ENCODE measurements around the gene RANBP3L.

RANBP3L gene

DNA sequence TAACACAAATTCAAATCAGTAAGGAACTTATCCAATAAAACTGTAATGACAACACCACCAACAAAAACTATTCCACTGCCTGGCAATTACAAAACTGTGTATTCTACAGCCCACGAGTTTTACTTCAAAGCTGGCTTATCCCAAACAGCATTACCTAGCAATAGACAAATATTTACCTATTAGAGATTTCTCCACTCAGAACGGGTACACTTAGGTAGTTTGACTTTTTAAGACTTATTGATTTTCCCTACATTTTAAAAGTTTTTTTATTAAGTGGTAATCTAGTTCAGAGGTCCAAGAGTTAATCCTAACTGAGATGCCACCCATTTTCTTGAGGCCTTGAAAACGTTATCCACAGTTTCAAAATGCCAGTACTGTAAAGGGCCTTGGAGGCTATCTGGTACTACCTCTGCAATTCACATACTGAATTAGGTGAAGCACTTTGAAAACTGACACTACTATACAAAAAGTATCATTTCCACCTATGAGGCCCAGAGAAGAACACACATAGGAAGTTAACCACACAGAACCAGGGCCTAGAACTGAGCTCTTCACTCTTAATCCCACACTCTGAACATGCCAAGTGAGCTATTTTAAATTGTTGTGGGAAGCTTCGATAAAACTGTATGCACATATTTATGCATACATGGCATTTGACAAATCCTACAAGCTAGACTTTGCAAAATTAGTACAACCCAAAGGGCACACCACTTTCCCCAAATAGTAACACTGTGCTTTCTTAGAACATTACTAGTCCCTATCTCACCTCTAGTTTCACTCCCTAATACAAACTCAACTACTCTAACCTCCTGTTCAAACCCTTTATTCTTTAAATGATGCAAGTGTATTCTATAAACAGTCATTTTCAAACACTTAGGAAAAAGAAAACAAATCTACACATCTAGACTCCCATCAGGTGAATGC lies 62.1 kb downstream of the RANBP3L start:
- Histone ChIP-seq H3K27ac (ENCODE audit: low read length) (no peak overlapping the region), H3K4me3 (ENCODE audit: low read length) (no peak overlapping the region; the same call in none of the 2 replicates), H3K27me3 (ENCODE audit: insufficient read depth, low read length) (peaks cover 17% of the 10 kb centered on the region), H3K36me3 (ENCODE audit: insufficient read depth, low read depth, low read length) (no peaks in the 10 kb centered on the region), H3K9ac (ENCODE audit: low read depth, low read length) (peak overlapping the region; percentile 83; the same call in 1 of the 2 replicates), H3K9me3 (ENCODE audit: insufficient read depth, low read depth, low read length) (no peaks in the 10 kb centered on the region), H3K4me1 (ENCODE audit: insufficient read depth, low read length) (peaks cover 14% of the 10 kb centered on the region; the same call in 1 of the 2 replicates)

- Histone ChIP-seq H3K9ac (ENCODE audit: low read depth, low read length) (no peak overlapping the region), H3K4me1 (ENCODE audit: insufficient read depth, low read length) (peaks cover 14% of the 10 kb centered on the region; the same call in 1 of the 2 replicates), H3K27ac (ENCODE audit: low read length) (no peak overlapping the region)
Observed at GRCh38 chr5:36238502-36239295, 63.0 kb downstream of the RANBP3L start.

GRCh38 chr5:36237751-36238150 lies 64.0 kb downstream of the RANBP3L start:
- no peak overlapping the region for H3K27ac ChIP-seq (ENCODE audit: low read length)
- no peak overlapping the region for H3K9ac ChIP-seq (ENCODE audit: low read depth, low read length)
- H3K4me1 ChIP-seq (ENCODE audit: insufficient read depth, low read length): peaks cover 14% of the 10 kb centered on the region; the same call in 1 of the 2 replicates
- peaks cover 4% of the 10 kb centered on the region for H3K27me3 ChIP-seq (ENCODE audit: insufficient read depth, low read length)
- no peak overlapping the region for H3K4me3 ChIP-seq (ENCODE audit: low read length)
- no peaks in the 10 kb centered on the region for H3K9me3 ChIP-seq (ENCODE audit: insufficient read depth, low read depth, low read length)
- no peaks in the 10 kb centered on the region for H3K36me3 ChIP-seq (ENCODE audit: insufficient read depth, low read depth, low read length)

More at GRCh38 chr5:36238502-36239295, 63.0 kb downstream of the RANBP3L start:
- H3K36me3 ChIP-seq (ENCODE audit: insufficient read depth, low read depth, low read length): no peaks in the 10 kb centered on the region
- H3K27me3 ChIP-seq (ENCODE audit: insufficient read depth, low read length): peaks cover 14% of the 10 kb centered on the region
- no peak overlapping the region; the same call in 1 of the 2 replicates for H3K4me3 ChIP-seq (ENCODE audit: low read length)
- H3K9me3 ChIP-seq (ENCODE audit: insufficient read depth, low read depth, low read length): no peaks in the 10 kb centered on the region

- Histone ChIP-seq H3K4me3 (ENCODE audit: low read length) (no peak overlapping the region), H3K36me3 (ENCODE audit: insufficient read depth, low read depth, low read length) (no peaks in the 10 kb centered on the region), H3K9ac (ENCODE audit: low read depth, low read length) (no peak overlapping the region), H3K27ac (ENCODE audit: low read length) (no peak overlapping the region), H3K27me3 (ENCODE audit: insufficient read depth, low read length) (no peaks in the 10 kb centered on the region), H3K4me1 (ENCODE audit: insufficient read depth, low read length) (peaks cover 14% of the 10 kb centered on the region; the same call in 1 of the 2 replicates), H3K9me3 (ENCODE audit: insufficient read depth, low read depth, low read length) (no peaks in the 10 kb centered on the region)
Observed at GRCh38 chr5:36236801-36237200, 64.9 kb downstream of the RANBP3L start.

GRCh38 chr5:36232533-36232932 lies 69.2 kb downstream of the RANBP3L start:
- Histone ChIP-seq H3K27ac (ENCODE audit: low read length) (no peak overlapping the region), H3K4me1 (ENCODE audit: insufficient read depth, low read length) (no peaks in the 10 kb centered on the region), H3K27me3 (ENCODE audit: insufficient read depth, low read length) (no peaks in the 10 kb centered on the region)

DNA sequence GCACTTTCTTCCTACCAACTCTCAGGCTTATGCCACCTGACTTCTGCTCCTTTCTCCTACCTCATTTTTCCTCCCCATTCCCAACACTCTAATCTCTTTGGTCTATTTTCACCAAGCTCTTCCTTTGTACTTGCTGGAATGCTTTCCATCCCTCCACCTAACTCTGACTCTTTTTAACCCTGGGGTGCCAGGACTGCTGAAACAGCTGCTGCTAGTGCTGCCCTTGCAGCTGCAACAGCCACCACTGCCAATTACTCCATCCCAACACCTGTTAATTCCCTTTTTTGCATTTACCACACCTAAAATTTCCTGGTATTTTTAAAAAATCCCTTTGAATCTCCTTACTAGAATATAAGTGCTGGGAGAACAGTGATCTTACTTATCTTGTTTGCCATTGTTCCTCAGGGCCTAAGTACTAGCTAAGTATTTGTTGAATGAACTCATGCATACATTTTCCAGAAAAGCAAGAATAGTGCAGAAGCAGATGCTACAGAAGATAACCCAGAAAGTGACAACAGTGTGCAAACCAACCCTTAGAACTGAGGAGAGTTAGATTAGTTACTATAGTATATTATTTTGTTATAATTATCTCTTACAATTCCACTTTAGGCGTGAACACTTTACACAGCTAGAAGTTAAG lies 71.4 kb downstream of the RANBP3L start:
- no peak overlapping the region for H3K4me3 ChIP-seq (ENCODE audit: low read length)
- H3K27me3 ChIP-seq (ENCODE audit: insufficient read depth, low read length): no peaks in the 10 kb centered on the region
- no peak overlapping the region for H3K9ac ChIP-seq (ENCODE audit: low read depth, low read length)
- no peaks in the 10 kb centered on the region for H3K4me1 ChIP-seq (ENCODE audit: insufficient read depth, low read length)
- no peaks in the 10 kb centered on the region for H3K9me3 ChIP-seq (ENCODE audit: insufficient read depth, low read depth, low read length)
- H3K27ac ChIP-seq (ENCODE audit: low read length): no peak overlapping the region
- H3K36me3 ChIP-seq (ENCODE audit: insufficient read depth, low read depth, low read length): peaks cover 6% of the 10 kb centered on the region; the same call in 1 of the 2 replicates

More at GRCh38 chr5:36232533-36232932, 69.2 kb downstream of the RANBP3L start:
- Histone ChIP-seq H3K4me3 (ENCODE audit: low read length) (no peak overlapping the region), H3K9me3 (ENCODE audit: insufficient read depth, low read depth, low read length) (no peaks in the 10 kb centered on the region), H3K36me3 (ENCODE audit: insufficient read depth, low read depth, low read length) (no peaks in the 10 kb centered on the region), H3K9ac (ENCODE audit: low read depth, low read length) (no peak overlapping the region)

DNA sequence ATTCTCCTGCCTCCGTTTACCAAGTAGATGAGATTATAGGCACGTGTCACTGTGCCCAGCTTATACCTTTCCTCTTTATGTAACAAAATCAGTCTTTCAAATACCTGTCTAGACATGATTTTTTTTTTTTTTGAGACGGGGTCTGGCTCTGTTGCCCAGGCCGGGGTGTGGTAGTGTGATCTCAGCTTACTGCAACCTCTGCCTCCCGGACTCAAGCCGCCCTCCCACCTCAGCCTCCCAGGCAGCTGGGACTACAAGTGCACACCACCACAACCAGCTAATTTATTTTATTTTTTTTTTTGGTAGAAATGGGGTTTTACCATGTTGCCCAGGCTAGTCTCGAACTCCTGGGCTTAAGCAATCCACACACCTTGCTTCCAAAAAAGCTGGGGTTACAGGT lies 73.2 kb downstream of the RANBP3L start:
- Histone ChIP-seq H3K9ac (ENCODE audit: low read depth, low read length) (no peak overlapping the region), H3K27ac (ENCODE audit: low read length) (no peak overlapping the region), H3K36me3 (ENCODE audit: insufficient read depth, low read depth, low read length) (peaks cover 13% of the 10 kb centered on the region)

GRCh38 chr5:36227046-36227445 lies 74.7 kb downstream of the RANBP3L start:
- no peak overlapping the region for H3K27ac ChIP-seq (ENCODE audit: low read length)

More for the DNA sequence above, 73.2 kb downstream of the RANBP3L start:
- H3K27me3 ChIP-seq (ENCODE audit: insufficient read depth, low read length): no peaks in the 10 kb centered on the region
- no peaks in the 10 kb centered on the region for H3K9me3 ChIP-seq (ENCODE audit: insufficient read depth, low read depth, low read length)
- no peak overlapping the region for H3K4me3 ChIP-seq (ENCODE audit: low read length)
- H3K4me1 ChIP-seq (ENCODE audit: insufficient read depth, low read length): no peaks in the 10 kb centered on the region

DNA sequence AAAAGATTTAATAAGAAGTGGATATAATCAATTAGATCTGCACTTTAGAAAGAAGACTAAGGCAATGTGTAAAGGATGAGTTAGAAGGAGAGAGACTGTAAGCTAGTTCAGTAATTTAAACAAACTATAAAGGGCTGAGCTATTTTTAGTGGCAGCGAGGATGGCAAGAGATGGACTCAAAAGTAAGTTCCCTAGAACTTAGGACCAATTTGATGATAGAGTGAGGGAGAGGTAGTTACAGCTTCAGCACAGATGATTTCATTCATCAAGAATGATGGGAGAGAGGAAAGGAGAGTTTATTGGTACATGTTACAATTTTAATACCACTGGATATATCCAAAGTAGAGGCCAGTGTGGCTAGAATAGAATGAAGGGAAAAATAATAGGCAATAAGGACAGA lies 79.1 kb downstream of the RANBP3L start:
- H3K4me1 ChIP-seq (ENCODE audit: insufficient read depth, low read length): no peaks in the 10 kb centered on the region
- no peak overlapping the region for H3K4me3 ChIP-seq (ENCODE audit: low read length)
- H3K36me3 ChIP-seq (ENCODE audit: insufficient read depth, low read depth, low read length): peaks cover 20% of the 10 kb centered on the region
- H3K27ac ChIP-seq (ENCODE audit: low read length): no peak overlapping the region
- no peaks in the 10 kb centered on the region for H3K9me3 ChIP-seq (ENCODE audit: insufficient read depth, low read depth, low read length)
- H3K27me3 ChIP-seq (ENCODE audit: insufficient read depth, low read length): no peaks in the 10 kb centered on the region
- H3K9ac ChIP-seq (ENCODE audit: low read depth, low read length): no peak overlapping the region

More at GRCh38 chr5:36227046-36227445, 74.7 kb downstream of the RANBP3L start:
- no peak overlapping the region for H3K4me3 ChIP-seq (ENCODE audit: low read length)
- H3K4me1 ChIP-seq (ENCODE audit: insufficient read depth, low read length): no peaks in the 10 kb centered on the region
- H3K9me3 ChIP-seq (ENCODE audit: insufficient read depth, low read depth, low read length): no peaks in the 10 kb centered on the region
- H3K9ac ChIP-seq (ENCODE audit: low read depth, low read length): no peak overlapping the region
- H3K36me3 ChIP-seq (ENCODE audit: insufficient read depth, low read depth, low read length): peaks cover 13% of the 10 kb centered on the region
- H3K27me3 ChIP-seq (ENCODE audit: insufficient read depth, low read length): no peaks in the 10 kb centered on the region

GRCh38 chr5:36217988-36218387 lies 83.7 kb downstream of the RANBP3L start:
- no peak overlapping the region for H3K27ac ChIP-seq (ENCODE audit: low read length)
- no peak overlapping the region for H3K9ac ChIP-seq (ENCODE audit: low read depth, low read length)
- H3K9me3 ChIP-seq (ENCODE audit: insufficient read depth, low read depth, low read length): no peaks in the 10 kb centered on the region
- H3K4me3 ChIP-seq (ENCODE audit: low read length): no peak overlapping the region
- no peaks in the 10 kb centered on the region for H3K4me1 ChIP-seq (ENCODE audit: insufficient read depth, low read length)
- peaks cover 16% of the 10 kb centered on the region; the same call in 1 of the 2 replicates for H3K36me3 ChIP-seq (ENCODE audit: insufficient read depth, low read depth, low read length)
- H3K27me3 ChIP-seq (ENCODE audit: insufficient read depth, low read length): no peaks in the 10 kb centered on the region

GRCh38 chr5:36217567-36217966 lies 84.1 kb downstream of the RANBP3L start:
- Histone ChIP-seq H3K36me3 (ENCODE audit: insufficient read depth, low read depth, low read length) (peaks cover 16% of the 10 kb centered on the region; the same call in 1 of the 2 replicates), H3K27ac (ENCODE audit: low read length) (no peak overlapping the region)

More at GRCh38 chr5:36217567-36217966, 84.1 kb downstream of the RANBP3L start:
- no peaks in the 10 kb centered on the region for H3K9me3 ChIP-seq (ENCODE audit: insufficient read depth, low read depth, low read length)
- H3K9ac ChIP-seq (ENCODE audit: low read depth, low read length): no peak overlapping the region
- H3K4me3 ChIP-seq (ENCODE audit: low read length): no peak overlapping the region
- no peaks in the 10 kb centered on the region for H3K27me3 ChIP-seq (ENCODE audit: insufficient read depth, low read length)
- no peaks in the 10 kb centered on the region for H3K4me1 ChIP-seq (ENCODE audit: insufficient read depth, low read length)

All from iPS-20b (cell line).